GM19455 (cell line): Measurements from ENCODE around the gene DNAJC22.
A peak's percentile ranks its signal among the peaks of the same experiment; 100 is the strongest.
"Not testable (repeated sequence)": the region's sequence is repeated elsewhere in the genome, so short reads cannot be mapped to it uniquely, and the experiment has no call there.

Experiments
- ATAC-seq: cut with Tn5 transposase; IDR thresholded peaks from one replicate; pipeline ENCODE4 v1.9.1; 2021; ENCODE audit not compliant: unreplicated experiment

DNAJC22 gene

DNA sequence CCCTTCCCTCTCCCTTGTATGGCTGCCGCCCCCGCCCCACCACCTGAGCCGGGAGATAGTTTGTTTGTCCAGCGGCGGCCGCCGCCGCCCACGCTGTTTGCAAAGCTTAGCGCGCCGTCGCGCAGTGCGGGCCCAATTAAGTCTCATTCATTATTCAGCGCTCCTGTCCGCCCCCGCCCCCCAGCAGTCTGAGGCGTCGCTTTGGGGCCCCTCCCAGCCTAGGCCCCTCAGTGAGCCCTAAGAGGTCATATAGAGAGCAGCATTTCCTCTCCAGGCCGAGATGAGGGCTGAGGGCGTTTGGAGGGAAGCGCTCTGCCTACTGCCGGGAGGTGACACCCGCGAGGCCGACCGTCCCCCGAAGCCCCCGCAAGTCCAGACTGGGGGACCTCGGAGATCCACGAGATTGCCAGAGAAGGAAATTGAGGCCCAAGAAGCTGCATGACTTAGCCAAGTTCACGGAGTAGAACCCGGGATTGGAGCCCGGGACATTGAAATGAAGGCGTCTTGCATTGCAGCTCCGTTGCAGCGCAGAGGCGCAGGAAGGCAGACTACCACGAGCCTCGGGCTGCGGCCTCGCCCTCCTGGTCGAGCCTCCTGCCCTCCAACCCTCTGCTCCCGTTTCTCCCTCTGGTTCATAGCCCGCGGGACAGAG is at the start of gene DNAJC22:
TSS of gene DNAJC22 (plus strand) at position 230 of the 652 bp plus-strand sequence. CDS start 1,985 bp downstream, outside the sequence.
- ATAC-seq: no peak

DNA sequence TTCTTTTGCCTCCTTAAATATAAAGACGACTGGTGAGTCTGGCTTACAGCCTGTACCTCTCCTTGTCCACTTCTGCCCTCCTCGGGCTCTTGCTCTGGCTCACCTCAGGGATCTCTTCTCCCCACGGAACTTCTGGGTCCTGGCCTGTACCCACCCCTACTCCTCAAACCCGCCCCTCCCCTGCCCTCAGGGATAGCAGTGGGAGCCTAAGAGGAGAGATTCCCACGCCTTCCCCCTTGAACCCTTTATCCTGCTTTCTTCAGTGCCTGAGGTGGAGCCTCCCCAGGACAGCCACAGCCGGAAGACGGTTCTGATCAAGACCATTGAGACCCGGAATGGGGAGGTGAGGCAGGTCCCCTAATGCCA is 49.0 kb upstream of the DNAJC22 start:
- no peak for ATAC-seq

DNA sequence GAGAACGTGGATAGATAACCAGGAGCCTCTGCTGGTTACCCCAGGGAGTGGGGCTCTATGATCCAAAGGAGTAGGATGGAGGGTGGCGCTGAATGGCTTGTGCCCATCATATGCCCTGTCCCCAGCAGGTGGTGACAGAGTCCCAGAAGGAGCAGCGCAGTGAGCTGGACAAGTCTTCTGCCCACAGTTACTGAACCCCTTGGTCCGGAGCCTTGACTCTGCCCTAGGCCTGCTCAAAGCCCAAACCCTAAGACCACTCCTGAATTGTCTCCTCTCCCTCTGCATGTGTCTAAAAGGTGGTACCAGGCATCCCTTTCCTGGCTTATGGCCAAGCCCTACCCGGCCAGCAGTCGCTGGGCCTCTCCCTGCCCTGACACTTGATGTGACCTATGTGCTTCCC is 48.5 kb upstream of the DNAJC22 start:
- no peak for ATAC-seq

DNA sequence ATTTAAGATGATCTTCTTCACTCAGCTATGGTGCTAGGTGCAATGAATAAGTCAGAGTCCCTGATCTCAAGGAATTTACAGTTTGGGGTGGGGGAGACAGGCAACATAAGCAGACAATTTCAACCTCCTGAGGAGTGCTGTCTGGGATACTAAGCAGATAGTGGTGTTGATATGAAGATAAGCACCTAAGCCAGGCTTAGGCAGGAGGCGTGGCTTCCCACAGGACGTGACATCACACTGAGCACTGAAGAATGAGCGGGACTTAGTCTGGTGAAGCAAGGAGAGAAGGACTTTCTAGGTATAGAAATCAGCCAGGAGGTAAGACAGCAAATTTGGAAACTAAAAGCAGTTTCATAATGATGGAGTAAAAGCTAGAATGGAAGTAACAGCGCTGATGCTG is 44.9 kb upstream of the DNAJC22 start:
- ATAC-seq: no peak

DNA sequence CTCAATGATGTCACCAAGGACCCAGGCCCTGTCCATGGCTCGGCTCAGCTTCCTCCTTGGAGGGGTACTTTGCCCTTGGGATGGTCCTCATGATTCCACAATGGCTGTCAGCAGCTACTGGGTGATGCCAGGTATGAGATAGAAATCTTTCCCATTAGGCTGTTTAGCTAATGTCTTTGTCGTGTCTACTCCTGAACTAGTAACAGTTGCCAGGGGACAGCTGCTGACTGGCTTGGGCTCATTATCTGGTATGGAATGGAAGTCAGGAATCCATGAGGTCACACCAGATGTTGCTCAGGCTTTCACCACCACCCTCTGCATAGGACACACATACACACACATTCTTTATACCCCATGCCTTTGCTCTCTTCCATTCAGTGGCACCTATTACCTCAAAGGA is 42.5 kb upstream of the DNAJC22 start:
- ATAC-seq: no peak

DNA sequence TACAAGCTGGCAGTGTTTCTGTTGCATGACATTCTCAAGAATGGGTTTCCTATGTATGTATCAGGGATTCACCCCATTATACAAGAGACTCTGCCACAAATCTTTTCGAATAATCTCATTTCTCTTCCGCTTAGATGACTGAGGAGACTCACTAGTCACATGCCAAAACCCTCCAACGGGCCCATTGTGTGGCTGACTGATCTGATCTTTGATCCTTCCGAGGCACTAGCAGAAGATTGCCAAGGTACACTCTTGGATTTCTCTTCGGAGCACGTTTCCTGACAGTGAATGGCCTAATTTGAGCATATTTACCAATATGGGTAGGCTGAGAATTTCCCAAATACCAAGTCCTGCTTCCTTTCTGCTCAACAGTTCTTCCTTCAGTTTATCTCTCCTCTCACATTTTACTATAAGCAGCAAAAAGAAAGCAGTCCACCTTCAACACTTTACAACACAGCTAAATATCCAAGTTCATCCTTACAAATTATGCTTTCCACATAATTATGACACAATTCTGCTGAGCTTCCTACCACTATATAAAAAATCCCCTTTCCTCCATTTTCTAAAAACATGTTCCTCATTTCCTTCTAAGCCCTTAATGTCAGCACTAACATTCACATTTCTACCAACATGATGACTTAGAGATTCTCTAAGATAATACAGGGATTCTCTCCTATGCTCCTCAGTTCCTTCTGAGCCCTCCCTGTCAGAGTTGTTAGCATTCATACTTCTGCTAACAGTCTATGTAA is 40.8 kb upstream of the DNAJC22 start:
- no peak for ATAC-seq

DNA sequence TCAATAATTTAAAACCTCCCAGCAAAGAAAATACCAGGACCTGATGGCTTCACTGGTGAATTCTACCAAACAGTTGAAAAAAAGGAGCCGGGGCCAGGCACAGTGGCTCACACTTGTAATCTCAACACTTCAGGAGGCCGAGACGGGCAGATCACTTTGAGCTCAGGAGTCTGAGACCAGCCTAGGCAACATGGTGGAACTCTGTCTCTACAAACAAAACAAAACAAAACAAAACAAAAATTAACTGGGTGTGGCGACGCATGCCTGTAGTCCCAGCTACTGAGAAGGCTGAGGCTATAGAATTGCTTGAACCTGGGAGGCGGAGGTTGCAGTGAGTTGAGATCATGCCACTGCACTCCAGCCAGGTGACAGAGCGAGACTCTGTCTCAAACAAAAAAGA is 37.3 kb upstream of the DNAJC22 start:
- no peak for ATAC-seq

DNA sequence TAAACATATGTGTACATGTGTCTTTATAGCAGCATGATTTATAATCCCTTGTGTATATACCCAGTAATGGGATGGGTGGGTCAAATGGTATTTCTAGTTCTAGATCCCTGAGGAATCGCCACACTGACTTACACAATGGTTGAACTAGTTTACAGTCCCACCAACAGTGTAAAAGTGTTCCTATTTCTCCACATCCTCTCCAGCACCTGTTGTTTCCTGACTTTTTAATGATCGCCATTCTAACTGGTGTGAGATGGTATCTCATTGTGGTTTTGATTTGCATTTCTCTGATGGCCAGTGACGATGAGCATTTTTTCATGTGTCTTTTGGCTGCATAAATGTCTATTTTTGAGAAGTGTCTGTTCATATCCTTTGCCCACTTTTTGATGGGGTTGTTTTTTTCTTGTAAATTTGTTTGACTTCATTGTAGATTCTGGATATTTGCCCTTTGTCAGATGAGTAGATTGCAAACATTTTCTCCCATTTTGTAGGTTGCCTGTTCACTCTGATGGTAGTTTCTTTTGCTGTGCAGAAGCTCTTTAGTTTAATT is 36.2 kb upstream of the DNAJC22 start:
- not testable (repeated sequence) for ATAC-seq

DNA sequence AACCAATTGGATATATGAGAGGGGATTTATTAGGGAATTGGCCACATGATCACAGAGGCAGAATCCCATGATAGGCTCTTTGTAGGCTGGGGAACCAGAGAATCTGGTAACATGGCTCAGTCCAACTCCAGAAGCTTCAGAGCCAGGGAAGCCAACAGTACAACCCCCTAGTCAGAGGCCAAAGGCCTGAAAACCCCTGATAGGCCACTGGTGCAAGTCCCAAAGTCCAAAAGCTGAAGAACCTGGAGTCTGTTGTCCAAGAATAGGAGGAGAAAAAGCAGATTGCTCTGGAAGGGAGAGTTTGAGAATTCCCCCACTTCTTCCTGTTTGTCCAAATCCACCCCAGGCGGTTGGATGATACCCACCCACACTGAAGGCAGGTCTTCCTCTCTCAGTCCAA is 31.9 kb upstream of the DNAJC22 start:
- no peak for ATAC-seq

DNA sequence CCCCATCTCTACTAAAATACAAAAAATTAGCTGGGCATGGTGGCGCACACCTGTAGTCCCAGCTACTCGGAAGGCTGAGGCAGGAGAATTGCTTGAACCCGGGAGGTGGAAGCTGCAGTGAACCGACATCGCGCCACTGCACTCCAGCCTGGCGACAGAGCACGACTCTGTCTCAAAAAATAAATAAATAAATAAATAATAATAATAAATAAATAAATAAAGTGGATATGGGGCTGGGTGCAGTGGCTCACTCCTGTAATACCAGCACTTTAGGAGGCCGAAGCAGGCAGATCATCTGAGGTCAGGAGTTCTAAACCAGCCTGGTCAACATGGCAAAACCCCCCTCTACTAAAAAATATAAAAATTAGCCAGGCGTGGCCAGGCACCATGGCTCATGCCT is 29.6 kb upstream of the DNAJC22 start:
- not testable (repeated sequence) for ATAC-seq

DNA sequence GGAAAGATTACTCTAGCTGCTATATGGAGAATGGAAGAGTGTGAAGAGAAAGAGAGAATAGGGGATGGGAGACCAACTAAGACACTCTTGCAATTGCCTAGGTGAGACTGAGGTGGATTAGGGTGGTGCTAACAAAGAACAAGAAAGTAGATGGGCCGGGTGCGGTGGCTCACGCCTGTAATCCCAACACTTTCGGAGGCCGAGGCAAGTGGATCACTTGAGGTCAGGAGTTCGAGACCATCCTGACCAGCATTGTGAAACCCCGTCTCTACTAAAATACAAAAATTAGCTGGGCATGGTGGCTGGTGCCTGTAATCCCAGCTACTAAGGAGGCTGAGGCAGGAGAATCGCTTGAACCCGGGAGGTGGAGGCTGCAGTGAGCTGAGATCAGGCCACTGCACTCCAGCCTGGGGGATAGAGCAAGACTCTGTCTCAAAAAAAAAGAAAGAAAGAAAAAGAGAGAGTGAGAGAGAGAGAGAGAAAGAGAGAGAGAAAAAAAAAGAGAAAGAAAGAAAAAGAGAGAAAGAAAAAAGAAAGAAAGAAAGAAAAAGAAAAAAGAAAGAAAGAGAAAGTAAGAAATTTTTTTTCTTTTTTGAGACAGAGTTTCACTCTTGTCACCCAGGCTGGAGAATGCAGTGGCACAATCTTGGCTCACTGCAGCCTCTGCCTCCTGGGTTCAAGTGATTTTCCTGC is 26.1 kb upstream of the DNAJC22 start:
- not testable (repeated sequence) for ATAC-seq

DNA sequence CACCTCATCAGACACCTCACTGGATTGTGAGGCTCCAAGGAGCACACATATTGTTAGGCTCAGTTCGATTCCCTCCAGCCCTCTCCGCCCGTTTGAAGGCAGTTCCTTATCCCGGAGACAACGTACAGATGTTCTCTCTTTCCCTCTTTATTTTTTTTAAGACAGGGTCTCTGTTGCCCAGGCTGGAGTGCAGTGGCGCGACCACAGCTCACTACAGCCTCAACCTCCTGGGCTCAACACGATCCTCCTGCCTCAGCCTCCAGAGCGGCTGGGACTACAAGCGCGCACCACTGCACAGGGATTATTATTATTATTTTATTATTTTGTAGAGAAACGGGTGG is 24.4 kb upstream of the DNAJC22 start:
- ATAC-seq: no peak

DNA sequence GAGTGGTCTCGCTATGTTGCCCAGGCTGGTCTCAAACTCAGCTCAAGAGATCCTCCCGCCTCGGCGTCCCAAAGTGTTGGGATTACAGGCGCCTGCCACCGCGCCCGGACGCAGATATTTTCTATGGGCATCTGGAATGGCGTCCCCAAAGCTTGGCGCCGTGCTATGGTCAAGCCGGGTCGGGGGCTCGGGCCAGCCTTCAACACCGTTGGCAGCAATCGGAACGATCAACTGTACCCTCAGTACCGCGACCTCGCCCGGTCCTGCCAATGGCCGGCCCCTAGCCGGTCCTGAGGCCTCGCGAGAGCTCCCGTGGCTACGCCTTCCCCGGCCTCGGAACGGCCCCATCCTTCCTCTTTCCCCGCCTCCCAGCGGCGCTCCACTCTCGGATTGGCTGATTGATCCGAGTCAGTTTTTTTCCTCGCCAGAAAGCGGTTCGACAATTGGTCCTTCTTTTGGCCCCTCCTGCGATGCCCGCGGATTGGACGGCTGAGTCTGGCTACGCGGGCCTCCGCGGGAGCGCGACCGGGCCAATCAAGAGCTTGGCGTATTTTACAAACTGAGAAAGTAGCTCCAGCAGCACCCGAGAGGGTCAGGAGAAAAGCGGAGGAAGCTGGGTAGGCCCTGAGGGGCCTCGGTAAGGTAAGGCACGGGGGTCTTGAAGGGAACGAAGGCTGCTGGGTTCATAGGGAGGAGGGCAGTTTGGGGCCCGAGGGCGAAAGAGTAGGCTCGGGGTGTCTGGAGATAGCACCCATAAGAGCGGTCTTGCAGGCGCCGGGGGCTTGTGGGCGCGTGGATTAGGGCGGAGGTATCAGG is 23.8 kb upstream of the DNAJC22 start, which contains the start of gene TROAP:
TSS of gene TROAP (plus strand) at position 548 of the 816 bp plus-strand sequence. CDS start 354 bp downstream, outside the sequence.
- ATAC-seq: peak; percentile 98

DNA sequence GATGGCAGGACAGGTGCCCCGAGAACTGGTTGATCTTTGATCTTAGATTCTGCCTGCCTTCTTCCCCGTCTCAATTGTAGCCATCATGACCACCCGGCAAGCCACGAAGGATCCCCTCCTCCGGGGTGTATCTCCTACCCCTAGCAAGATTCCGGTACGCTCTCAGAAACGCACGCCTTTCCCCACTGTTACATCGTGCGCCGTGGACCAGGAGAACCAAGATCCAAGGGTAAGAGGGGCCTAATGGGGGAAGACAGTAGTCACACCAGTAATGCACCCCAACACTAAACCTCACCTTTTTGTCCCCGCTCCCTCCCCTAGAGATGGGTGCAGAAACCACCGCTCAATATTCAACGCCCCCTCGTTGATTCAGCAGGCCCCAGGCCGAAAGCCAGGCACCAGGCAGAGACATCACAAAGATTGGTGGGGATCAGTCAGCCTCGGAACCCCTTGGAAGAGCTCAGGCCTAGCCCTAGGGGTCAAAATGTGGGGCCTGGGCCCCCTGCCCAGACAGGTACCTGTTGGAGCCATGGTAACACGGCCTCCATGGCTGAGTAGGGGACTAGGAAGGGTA is 23.1 kb upstream of the DNAJC22 start:
- no peak for ATAC-seq

DNA sequence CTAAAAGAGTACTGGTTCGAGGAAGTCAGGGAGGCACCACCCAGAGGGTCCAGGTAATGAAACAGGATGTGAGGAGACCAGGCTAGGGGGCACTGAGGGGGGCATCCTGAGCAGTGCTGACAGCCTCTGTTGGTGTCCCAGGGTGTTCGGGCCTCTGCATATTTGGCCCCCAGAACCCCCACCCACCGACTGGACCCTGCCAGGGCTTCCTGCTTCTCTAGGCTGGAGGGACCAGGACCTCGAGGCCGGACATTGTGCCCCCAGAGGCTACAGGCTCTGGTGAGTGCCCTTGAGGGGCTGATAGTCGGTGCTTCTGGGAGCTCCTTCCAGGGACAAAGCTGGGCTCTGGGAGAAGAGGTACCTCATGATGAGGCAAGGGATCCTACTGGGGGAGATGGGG is 21.1 kb upstream of the DNAJC22 start:
- ATAC-seq: no peak

DNA sequence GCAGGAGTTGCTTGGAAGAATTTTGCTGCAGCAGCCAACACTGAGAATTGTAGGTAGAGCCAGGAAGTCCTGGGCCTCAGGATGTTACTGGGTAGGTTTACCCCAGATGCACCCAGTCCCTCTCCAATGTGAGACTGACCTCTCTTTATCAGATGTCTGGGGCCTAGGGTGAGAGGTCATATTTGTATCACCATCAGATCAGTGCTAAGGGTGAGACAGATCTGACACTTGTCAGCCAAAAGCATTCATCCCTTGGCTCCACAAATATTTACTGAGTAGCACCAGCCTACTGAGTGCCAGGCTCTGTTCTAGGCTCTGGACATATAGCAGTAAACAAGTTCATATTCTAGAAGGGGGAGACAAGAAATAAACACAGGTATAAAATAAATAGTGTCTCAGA is 19.3 kb upstream of the DNAJC22 start:
- ATAC-seq: no peak

DNA sequence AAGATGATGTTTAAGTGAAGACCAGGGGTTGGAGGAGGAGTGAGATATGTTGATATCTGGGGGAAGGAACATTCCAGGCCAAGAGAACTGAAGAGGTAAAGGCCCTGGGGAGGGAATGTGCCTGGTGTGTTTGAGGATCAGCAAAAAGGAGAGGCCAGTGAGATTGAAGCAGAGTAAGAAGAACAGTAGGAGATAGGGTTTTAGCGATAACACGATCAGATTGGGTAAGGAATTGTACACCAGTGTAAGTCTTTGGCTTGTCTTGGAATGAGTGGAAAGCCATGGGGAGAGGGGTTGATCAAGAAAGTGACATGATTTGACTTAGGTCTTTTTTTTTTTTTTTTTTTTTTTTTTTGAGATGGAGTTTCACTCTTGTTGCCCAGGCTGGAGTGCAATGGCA is 18.8 kb upstream of the DNAJC22 start:
- ATAC-seq: no peak

DNA sequence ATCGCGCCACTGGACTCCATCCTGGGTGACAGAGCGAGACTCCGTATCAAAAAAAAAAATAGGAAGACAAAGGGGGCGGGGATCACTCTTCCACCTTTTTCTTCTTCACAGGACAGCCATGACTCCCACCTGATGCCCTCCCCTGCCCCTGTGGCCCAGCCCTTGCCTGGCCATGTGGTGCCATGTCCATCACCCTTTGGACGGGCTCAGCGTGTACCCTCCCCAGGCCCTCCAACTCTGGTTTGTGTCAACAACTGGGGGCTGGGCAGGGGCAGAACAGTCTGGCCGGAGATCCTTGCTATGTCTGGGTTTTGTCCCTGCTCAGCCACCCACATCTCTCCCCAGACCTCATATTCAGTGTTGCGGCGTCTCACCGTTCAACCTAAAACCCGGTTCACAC is 17.9 kb upstream of the DNAJC22 start:
- no peak for ATAC-seq

DNA sequence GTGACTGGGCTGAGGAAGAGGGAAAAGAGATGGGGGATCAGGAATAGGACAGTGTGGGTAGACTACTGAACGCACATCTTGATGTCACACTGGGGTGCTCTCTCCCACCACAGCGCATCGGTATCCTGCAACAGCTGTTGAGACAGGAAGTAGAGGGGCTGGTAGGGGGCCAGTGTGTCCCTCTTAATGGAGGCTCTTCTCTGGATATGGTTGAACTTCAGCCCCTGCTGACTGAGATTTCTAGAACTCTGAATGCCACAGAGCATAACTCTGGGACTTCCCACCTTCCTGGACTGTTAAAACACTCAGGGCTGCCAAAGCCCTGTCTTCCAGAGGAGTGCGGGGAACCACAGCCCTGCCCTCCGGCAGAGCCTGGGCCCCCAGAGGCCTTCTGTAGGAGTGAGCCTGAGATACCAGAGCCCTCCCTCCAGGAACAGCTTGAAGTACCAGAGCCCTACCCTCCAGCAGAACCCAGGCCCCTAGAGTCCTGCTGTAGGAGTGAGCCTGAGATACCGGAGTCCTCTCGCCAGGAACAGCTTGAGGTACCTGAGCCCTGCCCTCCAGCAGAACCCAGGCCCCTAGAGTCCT is 16.6 kb upstream of the DNAJC22 start:
- no peak for ATAC-seq

DNA sequence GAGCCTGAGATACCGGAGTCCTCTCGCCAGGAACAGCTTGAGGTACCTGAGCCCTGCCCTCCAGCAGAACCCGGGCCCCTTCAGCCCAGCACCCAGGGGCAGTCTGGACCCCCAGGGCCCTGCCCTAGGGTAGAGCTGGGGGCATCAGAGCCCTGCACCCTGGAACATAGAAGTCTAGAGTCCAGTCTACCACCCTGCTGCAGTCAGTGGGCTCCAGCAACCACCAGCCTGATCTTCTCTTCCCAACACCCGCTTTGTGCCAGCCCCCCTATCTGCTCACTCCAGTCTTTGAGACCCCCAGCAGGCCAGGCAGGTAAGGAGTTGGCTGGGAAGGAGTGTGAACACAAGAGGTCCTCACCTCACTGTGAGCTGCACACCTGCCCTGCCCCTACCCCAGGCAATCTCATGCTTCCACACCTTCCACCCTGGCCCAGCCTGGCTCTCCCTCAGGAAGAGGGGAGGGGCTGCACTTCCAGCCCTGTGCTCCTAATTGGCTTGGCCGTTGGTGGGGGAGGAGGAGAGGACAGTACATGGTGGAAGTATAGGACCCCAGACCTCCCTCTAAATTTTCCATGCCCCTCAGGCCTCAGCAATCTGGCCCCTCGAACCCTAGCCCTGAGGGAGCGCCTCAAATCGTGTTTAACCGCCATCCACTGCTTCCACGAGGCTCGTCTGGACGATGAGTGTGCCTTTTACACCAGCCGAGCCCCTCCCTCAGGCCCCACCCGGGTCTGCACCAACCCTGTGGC is 15.9 kb upstream of the DNAJC22 start:
- no peak for ATAC-seq
